A673 (cell line): ENCODE data around the gene DOK6. TPM values are rescaled to one million over a fixed set of nuclear protein-coding genes. Genes with fewer than 3 reads are reported as not detected.
"Not testable (repeated sequence)": the region's sequence is repeated elsewhere in the genome, so short reads cannot be mapped to it uniquely, and the experiment has no call there.

Experiments used
- BruUV-seq: library from RNA; stranded (reverse); fragments of 400-500 nt; replicated peaks from 2 replicates; lab custom pipeline; 2021; lab: Mats Ljungman, UMichigan
- CTCF ChIA-PET: fragments of 300-600 bp; sonication (Branson Sonifier 250); formaldehyde crosslinking; loops from one replicate; lab custom pipeline; 2022; ENCODE audit warnings: antibody characterized with exemption; lab: Charles Lee
- POLR2A ChIA-PET: fragments of 300-600 bp; sonication (Branson Sonifier 250); formaldehyde crosslinking; loops from one replicate; lab custom pipeline; 2022; ENCODE audit warnings: antibody characterized with exemption; ENCODE audit not compliant: low non-redundant PET; lab: Charles Lee
- DNase-seq: peaks from one replicate; pipeline ENCODE4 v3.0.0-alpha.2; 2015; ENCODE audit warnings: low spot score
- H3K27ac ChIP-seq: fragments of 200-600 bp; sonication (generic); 2 replicates; pipeline ENCODE4 v1.5.1; 2016; ENCODE audit warnings: mixed run types, low read depth, mild to moderate bottlenecking, mixed read lengths, antibody characterized with exemption, low read length; ENCODE audit not compliant: poor library complexity, severe bottlenecking
- H3K27me3 ChIP-seq: fragments of 200-600 bp; sonication (generic); replicated peaks from 2 replicates; pipeline ENCODE4 v1.6.1; 2017; ENCODE audit warnings: mixed run types, low read depth, mild to moderate bottlenecking, mixed read lengths, antibody characterized with exemption, low read length; ENCODE audit not compliant: insufficient read depth, poor library complexity
- H3K36me3 ChIP-seq: fragments of 200-600 bp; sonication (generic); 2 replicates; pipeline ENCODE4 v1.6.1; 2016; ENCODE audit warnings: mixed run types, mild to moderate bottlenecking, mixed read lengths, antibody characterized with exemption, low read length; ENCODE audit not compliant: insufficient read depth, poor library complexity, severe bottlenecking
- H3K4me1 ChIP-seq: fragments of 200-600 bp; sonication (generic); 2 replicates; pipeline ENCODE4 v1.6.1; 2017; ENCODE audit warnings: mixed run types, mild to moderate bottlenecking, mixed read lengths, antibody characterized with exemption, low read length; ENCODE audit not compliant: insufficient read depth, poor library complexity, severe bottlenecking
- H3K4me3 ChIP-seq: fragments of 200-600 bp; sonication (generic); 2 replicates; pipeline ENCODE4 v1.5.1; 2016; ENCODE audit warnings: low read depth, mixed run types, mild to moderate bottlenecking, mixed read lengths, low read length; ENCODE audit not compliant: poor library complexity, severe bottlenecking
- H3K9me3 ChIP-seq: fragments of 200-600 bp; sonication (generic); 2 replicates; pipeline ENCODE4 v1.6.1; 2016; ENCODE audit warnings: mixed run types, low read depth, mild to moderate bottlenecking, mixed read lengths, antibody characterized with exemption, low read length; ENCODE audit not compliant: poor library complexity, severe bottlenecking
- EZH2 ChIP-seq: fragments of 200-600 bp; sonication (generic); IDR thresholded peaks from 2 replicates; pipeline ENCODE4 v1.6.1; 2017; ENCODE audit warnings: borderline replicate concordance, low read depth, mild to moderate bottlenecking, mixed read lengths, antibody characterized with exemption, low read length; ENCODE audit not compliant: poor library complexity, severe bottlenecking
- intact Hi-C: fragments of 100-400 bp; cut with micrococcal nuclease; formaldehyde crosslinking; loops from one replicate; pipeline ENCODE4 v1.10.0; 2022; ENCODE audit not compliant: unreplicated experiment
- total RNA-seq: library from RNA; stranded (reverse); gene quantifications from 2 replicates; pipeline ENCODE4 v1.2.3, GENCODE V29; 2021
- TF ChIP-seq, protein P1 (sequence below): fragments of 300-800, 200-600 bp; sonication (generic); conservative IDR thresholded peaks from 2 replicates; pipeline ENCODE4 v1.5.1; 2017; ENCODE audit warnings: low read depth, mild to moderate bottlenecking, antibody characterized with exemption, low read length, moderate library complexity, mixed read lengths

The DOK6 gene
- total RNA-seq, 1 experiment from 2014 or later = 13.7 TPM

DNA sequence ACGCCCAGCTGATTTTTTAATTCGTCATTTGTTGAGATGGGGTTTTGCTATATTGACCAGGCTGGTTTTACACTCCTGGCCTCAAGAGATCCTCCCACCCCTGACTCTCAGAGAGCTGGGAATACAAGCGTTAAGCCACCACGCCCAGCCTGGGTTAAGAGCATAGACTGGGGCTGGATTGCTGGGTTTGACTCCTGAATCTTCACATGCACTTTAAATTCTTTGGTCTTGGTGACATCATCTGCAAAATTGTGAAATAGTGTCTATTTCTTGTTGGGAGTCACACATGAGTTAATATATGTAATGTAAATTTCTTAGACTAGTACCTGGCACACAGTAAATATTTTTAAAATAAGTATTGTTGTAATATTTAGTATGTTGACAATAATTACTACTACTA, 257.4 kb downstream of the DOK6 start:
- peaks cover 7% of the 10 kb centered on the region for H3K4me1 ChIP-seq
- no peak for DNase-seq
- intact Hi-C loops = no loop called here
- no TSS peak for BruUV-seq
- H3K36me3 ChIP-seq = no peaks in the 10 kb centered on the region
- no peaks in the 10 kb centered on the region for H3K27me3 ChIP-seq
- ChIA-PET CTCF (no interaction called here), POLR2A (no interaction called here)
- no peaks in the 10 kb centered on the region for H3K9me3 ChIP-seq
- no peak overlapping the region for H3K27ac ChIP-seq
- H3K4me3 ChIP-seq = no peak overlapping the region
- TF ChIP-seq EZH2 = no peak
- TF ChIP-seq, protein P1, sequence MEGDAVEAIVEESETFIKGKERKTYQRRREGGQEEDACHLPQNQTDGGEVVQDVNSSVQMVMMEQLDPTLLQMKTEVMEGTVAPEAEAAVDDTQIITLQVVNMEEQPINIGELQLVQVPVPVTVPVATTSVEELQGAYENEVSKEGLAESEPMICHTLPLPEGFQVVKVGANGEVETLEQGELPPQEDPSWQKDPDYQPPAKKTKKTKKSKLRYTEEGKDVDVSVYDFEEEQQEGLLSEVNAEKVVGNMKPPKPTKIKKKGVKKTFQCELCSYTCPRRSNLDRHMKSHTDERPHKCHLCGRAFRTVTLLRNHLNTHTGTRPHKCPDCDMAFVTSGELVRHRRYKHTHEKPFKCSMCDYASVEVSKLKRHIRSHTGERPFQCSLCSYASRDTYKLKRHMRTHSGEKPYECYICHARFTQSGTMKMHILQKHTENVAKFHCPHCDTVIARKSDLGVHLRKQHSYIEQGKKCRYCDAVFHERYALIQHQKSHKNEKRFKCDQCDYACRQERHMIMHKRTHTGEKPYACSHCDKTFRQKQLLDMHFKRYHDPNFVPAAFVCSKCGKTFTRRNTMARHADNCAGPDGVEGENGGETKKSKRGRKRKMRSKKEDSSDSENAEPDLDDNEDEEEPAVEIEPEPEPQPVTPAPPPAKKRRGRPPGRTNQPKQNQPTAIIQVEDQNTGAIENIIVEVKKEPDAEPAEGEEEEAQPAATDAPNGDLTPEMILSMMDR = no peak

- peaks cover 7% of the 10 kb centered on the region for H3K4me1 ChIP-seq
- no TSS peak for BruUV-seq
- no peak for DNase-seq
- TF ChIP-seq EZH2 = no peak
- TF ChIP-seq, protein P1 = no peak
- ChIA-PET POLR2A (no interaction called here), CTCF (no interaction called here)
- no peaks in the 10 kb centered on the region for H3K9me3 ChIP-seq
- H3K4me3 ChIP-seq = no peak overlapping the region
- H3K36me3 ChIP-seq = no peaks in the 10 kb centered on the region
- intact Hi-C loops = no loop called here
- no peaks in the 10 kb centered on the region for H3K27me3 ChIP-seq
- no peak overlapping the region for H3K27ac ChIP-seq
These were observed 258.0 kb downstream of the DOK6 start for GRCh38 chr18:69658685-69659084.

- H3K27me3 ChIP-seq = no peaks in the 10 kb centered on the region
- intact Hi-C loops = no loop called here
- CTCF ChIA-PET = no interaction called here
- BruUV-seq = no TSS peak
- H3K9me3 ChIP-seq = no peaks in the 10 kb centered on the region
- peaks cover 7% of the 10 kb centered on the region for H3K4me1 ChIP-seq
- no peak overlapping the region for H3K27ac ChIP-seq
- POLR2A ChIA-PET = no interaction called here
- no peak for TF ChIP-seq EZH2
- TF ChIP-seq, protein P1 = no peak
- H3K4me3 ChIP-seq = no peak overlapping the region
- DNase-seq = no peak
- no peaks in the 10 kb centered on the region for H3K36me3 ChIP-seq
These were observed 258.5 kb downstream of the DOK6 start for GRCh38 chr18:69659142-69659651.

DNA sequence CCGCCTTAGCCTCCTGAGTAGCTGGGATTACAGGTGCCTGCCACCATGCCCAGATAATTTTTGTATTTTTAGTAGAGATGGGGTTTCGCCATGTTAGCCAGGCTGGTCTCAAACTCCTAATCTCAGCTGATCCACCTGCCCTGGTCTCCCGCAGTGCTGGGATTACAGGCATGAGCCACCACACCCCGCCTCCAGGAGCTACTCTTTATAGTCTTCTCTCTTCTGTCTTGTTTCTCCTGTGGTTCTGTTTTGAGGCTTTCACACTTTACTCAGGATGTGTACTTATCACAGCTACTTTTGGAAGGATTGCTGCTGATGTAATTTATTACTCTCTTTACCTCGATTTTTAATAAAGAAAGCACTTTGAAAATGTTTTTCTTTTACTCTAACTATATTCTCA, 261.4 kb downstream of the DOK6 start:
- POLR2A ChIA-PET, H3K36me3 ChIP-seq, H3K4me3 ChIP-seq, CTCF ChIA-PET, BruUV-seq, H3K9me3 ChIP-seq, DNase-seq, H3K27me3 ChIP-seq, H3K27ac ChIP-seq: not testable (repeated sequence)
- peaks cover 10% of the 10 kb centered on the region for H3K4me1 ChIP-seq
- intact Hi-C loops = loop anchor here (10.0 kb wide), 1 partner anchor 63 kb away; no protein-coding TSS in a partner anchor
